SK-N-SH treated with all-trans-retinoic acid at 6 μM for 48 hours (cell line): ENCODE data around the gene TMEM114.

Experiments used
- ATAC-seq: fragments of 200-7000 bp; cut with Tn5 transposase; 3 replicates; pipeline ENCODE4 v1.9.1; 2020; ENCODE audit warnings: mild to moderate bottlenecking, moderate library complexity
- ARNTL ChIP-seq: fragments of 450-650 bp; formaldehyde crosslinking; IDR thresholded peaks from 2 replicates; pipeline ENCODE4 v1.5.0; 2020; ENCODE audit warnings: low read depth, mild to moderate bottlenecking, moderate library complexity, borderline replicate concordance
- BACH2 ChIP-seq: fragments of 250-450 bp; sonication (Bioruptor Pico); IDR thresholded peaks from 2 replicates; pipeline ENCODE4 v1.9.0; 2021; ENCODE audit warnings: mild to moderate bottlenecking, borderline replicate concordance
- CSDC2 ChIP-seq: fragments of 250-450 bp; sonication (Bioruptor Pico); IDR thresholded peaks from 2 replicates; pipeline ENCODE4 v1.5.0; 2020; ENCODE audit warnings: mild to moderate bottlenecking, moderate library complexity
- ESRRG ChIP-seq: fragments of 250-450 bp; sonication (Bioruptor Pico); IDR thresholded peaks from 2 replicates; pipeline ENCODE4 v1.6.1; 2021; ENCODE audit warnings: mild to moderate bottlenecking
- GLIS3 ChIP-seq: fragments of 250-450 bp; sonication (Bioruptor Pico); IDR thresholded peaks from 2 replicates; pipeline ENCODE4 v1.5.0; 2020; ENCODE audit warnings: mild to moderate bottlenecking, moderate library complexity
- ISL1 ChIP-seq: fragments of 250-450 bp; sonication (Bioruptor Pico); IDR thresholded peaks from 2 replicates; pipeline ENCODE4 v2.1.2; 2022; ENCODE audit warnings: mild to moderate bottlenecking, moderate library complexity
- OSR1 ChIP-seq: fragments of 250-450 bp; sonication (Bioruptor Pico); IDR thresholded peaks from 2 replicates; pipeline ENCODE4 v1.8.0; 2022; ENCODE audit warnings: moderate library complexity, mild to moderate bottlenecking, inconsistent platforms
- PPARA ChIP-seq: fragments of 250-450 bp; sonication (Bioruptor Pico); IDR thresholded peaks from 2 replicates; pipeline ENCODE4 v1.5.0; 2020; ENCODE audit warnings: mild to moderate bottlenecking, borderline replicate concordance
- RARB ChIP-seq: fragments of 250-450 bp; sonication (Bioruptor Pico); IDR thresholded peaks from 2 replicates; pipeline ENCODE4 v1.8.0; 2021; ENCODE audit warnings: mild to moderate bottlenecking, moderate library complexity
- TCF4 ChIP-seq: fragments of 250-450 bp; sonication (Bioruptor Pico); IDR thresholded peaks from 2 replicates; pipeline ENCODE4 v1.8.0; 2021; ENCODE audit warnings: mild to moderate bottlenecking, moderate library complexity, borderline replicate concordance
- TOX ChIP-seq: fragments of 250-450 bp; sonication (Bioruptor Pico); IDR thresholded peaks from 2 replicates; pipeline ENCODE4 v1.8.0; 2021; ENCODE audit warnings: mild to moderate bottlenecking, moderate library complexity, borderline replicate concordance
- ZC3H10 ChIP-seq: fragments of 250-450 bp; sonication (Bioruptor Pico); IDR thresholded peaks from 2 replicates; pipeline ENCODE4 v1.5.1; 2021; ENCODE audit warnings: mild to moderate bottlenecking, moderate library complexity
- ZFP3 ChIP-seq: fragments of 250-450 bp; sonication (Bioruptor Pico); IDR thresholded peaks from 2 replicates; pipeline ENCODE4 v1.5.0; 2020; ENCODE audit warnings: mild to moderate bottlenecking, moderate library complexity
- ZFP30 ChIP-seq: fragments of 450-650 bp; formaldehyde crosslinking; IDR thresholded peaks from 2 replicates; pipeline ENCODE4 v1.5.0; 2022; ENCODE audit warnings: mild to moderate bottlenecking, moderate library complexity
- ZNF565 ChIP-seq: fragments of 450-650 bp; formaldehyde crosslinking; conservative IDR thresholded peaks from 2 replicates; pipeline ENCODE4 v1.5.0; 2020; ENCODE audit warnings: low read depth, mild to moderate bottlenecking, moderate library complexity
- ZNF70 ChIP-seq: fragments of 450-650 bp; formaldehyde crosslinking; IDR thresholded peaks from 2 replicates; pipeline ENCODE4 v1.5.0; 2020; ENCODE audit warnings: mild to moderate bottlenecking, moderate library complexity
- ZNF8 ChIP-seq: fragments of 450-650 bp; formaldehyde crosslinking; IDR thresholded peaks from 2 replicates; pipeline ENCODE4 v1.5.0; 2020; ENCODE audit warnings: mild to moderate bottlenecking, moderate library complexity
- TF ChIP-seq, protein P1 (sequence below): fragments of 250-450 bp; sonication (Bioruptor Pico); IDR thresholded peaks from 2 replicates; pipeline ENCODE4 v1.8.0; 2021; ENCODE audit warnings: low read depth, mild to moderate bottlenecking, moderate library complexity, borderline replicate concordance
- TF ChIP-seq, protein P2 (sequence below): fragments of 250-450 bp; sonication (Bioruptor Pico); IDR thresholded peaks from 2 replicates; pipeline ENCODE4 v1.5.1; 2021; ENCODE audit warnings: mild to moderate bottlenecking, moderate library complexity
- TF ChIP-seq, protein P3 (sequence below): fragments of 250-450 bp; sonication (Bioruptor Pico); IDR thresholded peaks from 2 replicates; pipeline ENCODE4 v1.5.1; 2020; ENCODE audit warnings: low read depth, mild to moderate bottlenecking, moderate library complexity
- TF ChIP-seq, protein P4 (sequence below): fragments of 250-450 bp; sonication (Bioruptor Pico); IDR thresholded peaks from 2 replicates; pipeline ENCODE4 v1.8.0; 2020; ENCODE audit warnings: mild to moderate bottlenecking, moderate library complexity, borderline replicate concordance
- TF ChIP-seq, protein P5 (sequence below): fragments of 250-450 bp; sonication (Bioruptor Pico); IDR thresholded peaks from 2 replicates; pipeline ENCODE4 v1.5.0; 2020; ENCODE audit warnings: mild to moderate bottlenecking, moderate library complexity

The TMEM114 gene

DNA sequence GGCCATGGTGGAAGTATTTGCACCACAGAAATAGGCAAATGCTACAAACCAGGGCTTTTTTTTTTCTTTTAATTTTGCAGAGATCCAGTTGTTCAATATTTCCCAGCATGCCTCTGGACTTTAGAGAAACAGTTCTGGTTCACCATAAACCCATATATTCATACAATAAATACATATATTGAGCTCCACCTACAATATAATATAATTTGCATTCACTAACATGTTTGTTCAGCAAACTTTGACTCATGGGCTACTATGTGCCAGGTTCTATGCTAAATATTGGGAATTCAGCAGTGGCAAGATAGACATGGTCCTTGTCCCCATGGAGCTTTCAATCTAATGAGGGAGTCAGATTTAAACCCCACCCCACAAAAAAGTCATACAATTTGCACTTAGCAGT, 3.2 kb downstream of the TMEM114 start:
- ATAC-seq = no peak
- no peak for TF ChIP-seq ZNF8 (CRISPR knock-in tag)
- no peak for TF ChIP-seq TOX (CRISPR knock-in tag)
- TF ChIP-seq PPARA (CRISPR knock-in tag) = no peak
- TF ChIP-seq, protein P1, sequence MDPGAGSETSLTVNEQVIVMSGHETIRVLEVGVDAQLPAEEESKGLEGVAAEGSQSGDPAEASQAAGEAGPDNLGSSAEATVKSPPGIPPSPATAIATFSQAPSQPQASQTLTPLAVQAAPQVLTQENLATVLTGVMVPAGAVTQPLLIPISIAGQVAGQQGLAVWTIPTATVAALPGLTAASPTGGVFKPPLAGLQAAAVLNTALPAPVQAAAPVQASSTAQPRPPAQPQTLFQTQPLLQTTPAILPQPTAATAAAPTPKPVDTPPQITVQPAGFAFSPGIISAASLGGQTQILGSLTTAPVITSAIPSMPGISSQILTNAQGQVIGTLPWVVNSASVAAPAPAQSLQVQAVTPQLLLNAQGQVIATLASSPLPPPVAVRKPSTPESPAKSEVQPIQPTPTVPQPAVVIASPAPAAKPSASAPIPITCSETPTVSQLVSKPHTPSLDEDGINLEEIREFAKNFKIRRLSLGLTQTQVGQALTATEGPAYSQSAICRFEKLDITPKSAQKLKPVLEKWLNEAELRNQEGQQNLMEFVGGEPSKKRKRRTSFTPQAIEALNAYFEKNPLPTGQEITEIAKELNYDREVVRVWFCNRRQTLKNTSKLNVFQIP = no peak
- TF ChIP-seq TCF4 (CRISPR knock-in tag) = no peak
- no peak for TF ChIP-seq CSDC2
- no peak for TF ChIP-seq ISL1 (CRISPR knock-in tag)
- TF ChIP-seq, protein P2, sequence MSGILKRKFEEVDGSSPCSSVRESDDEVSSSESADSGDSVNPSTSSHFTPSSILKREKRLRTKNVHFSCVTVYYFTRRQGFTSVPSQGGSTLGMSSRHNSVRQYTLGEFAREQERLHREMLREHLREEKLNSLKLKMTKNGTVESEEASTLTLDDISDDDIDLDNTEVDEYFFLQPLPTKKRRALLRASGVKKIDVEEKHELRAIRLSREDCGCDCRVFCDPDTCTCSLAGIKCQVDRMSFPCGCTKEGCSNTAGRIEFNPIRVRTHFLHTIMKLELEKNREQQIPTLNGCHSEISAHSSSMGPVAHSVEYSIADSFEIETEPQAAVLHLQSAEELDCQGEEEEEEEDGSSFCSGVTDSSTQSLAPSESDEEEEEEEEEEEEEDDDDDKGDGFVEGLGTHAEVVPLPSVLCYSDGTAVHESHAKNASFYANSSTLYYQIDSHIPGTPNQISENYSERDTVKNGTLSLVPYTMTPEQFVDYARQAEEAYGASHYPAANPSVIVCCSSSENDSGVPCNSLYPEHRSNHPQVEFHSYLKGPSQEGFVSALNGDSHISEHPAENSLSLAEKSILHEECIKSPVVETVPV (CRISPR knock-in tag) = no peak
- TF ChIP-seq GLIS3 = no peak
- TF ChIP-seq ARNTL (CRISPR knock-in tag) = no peak
- TF ChIP-seq ZFP30 (CRISPR knock-in tag) = no peak
- TF ChIP-seq OSR1 (CRISPR knock-in tag) = no peak
- TF ChIP-seq ZC3H10 = no peak
- TF ChIP-seq ZFP3 (CRISPR knock-in tag) = no peak
- TF ChIP-seq, protein P3, sequence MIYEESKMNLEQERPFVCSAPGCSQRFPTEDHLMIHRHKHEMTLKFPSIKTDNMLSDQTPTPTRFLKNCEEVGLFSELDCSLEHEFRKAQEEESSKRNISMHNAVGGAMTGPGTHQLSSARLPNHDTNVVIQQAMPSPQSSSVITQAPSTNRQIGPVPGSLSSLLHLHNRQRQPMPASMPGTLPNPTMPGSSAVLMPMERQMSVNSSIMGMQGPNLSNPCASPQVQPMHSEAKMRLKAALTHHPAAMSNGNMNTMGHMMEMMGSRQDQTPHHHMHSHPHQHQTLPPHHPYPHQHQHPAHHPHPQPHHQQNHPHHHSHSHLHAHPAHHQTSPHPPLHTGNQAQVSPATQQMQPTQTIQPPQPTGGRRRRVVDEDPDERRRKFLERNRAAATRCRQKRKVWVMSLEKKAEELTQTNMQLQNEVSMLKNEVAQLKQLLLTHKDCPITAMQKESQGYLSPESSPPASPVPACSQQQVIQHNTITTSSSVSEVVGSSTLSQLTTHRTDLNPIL (CRISPR knock-in tag) = no peak
- TF ChIP-seq RARB (CRISPR knock-in tag) = no peak
- TF ChIP-seq, protein P4, sequence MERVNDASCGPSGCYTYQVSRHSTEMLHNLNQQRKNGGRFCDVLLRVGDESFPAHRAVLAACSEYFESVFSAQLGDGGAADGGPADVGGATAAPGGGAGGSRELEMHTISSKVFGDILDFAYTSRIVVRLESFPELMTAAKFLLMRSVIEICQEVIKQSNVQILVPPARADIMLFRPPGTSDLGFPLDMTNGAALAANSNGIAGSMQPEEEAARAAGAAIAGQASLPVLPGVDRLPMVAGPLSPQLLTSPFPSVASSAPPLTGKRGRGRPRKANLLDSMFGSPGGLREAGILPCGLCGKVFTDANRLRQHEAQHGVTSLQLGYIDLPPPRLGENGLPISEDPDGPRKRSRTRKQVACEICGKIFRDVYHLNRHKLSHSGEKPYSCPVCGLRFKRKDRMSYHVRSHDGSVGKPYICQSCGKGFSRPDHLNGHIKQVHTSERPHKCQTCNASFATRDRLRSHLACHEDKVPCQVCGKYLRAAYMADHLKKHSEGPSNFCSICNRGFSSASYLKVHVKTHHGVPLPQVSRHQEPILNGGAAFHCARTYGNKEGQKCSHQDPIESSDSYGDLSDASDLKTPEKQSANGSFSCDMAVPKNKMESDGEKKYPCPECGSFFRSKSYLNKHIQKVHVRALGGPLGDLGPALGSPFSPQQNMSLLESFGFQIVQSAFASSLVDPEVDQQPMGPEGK = no peak

DNA sequence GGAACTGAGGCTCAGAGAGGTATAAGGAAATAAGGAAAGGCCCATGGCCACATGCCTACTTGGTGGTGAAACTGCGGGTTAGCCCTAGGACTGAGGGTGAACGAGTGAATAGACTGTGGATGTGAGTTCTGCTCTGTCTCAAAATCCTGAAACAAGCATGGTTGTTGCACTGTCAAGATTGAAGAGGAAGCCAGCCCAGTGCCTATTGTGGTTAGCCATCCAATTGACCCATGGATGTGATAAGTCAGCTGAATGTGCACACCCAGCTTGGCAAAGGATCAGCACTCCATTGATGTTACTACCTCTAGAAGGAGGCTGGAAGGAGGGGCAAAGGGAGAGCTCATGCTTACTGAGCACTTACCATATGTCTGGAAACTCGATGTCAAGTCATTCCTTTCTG, 4.5 kb downstream of the TMEM114 start:
- ATAC-seq = no peak
- no peak for TF ChIP-seq ISL1 (CRISPR knock-in tag)
- TF ChIP-seq ZNF565 (CRISPR knock-in tag) = no peak
- no peak for TF ChIP-seq TCF4 (CRISPR knock-in tag)
- no peak for TF ChIP-seq ZNF70 (CRISPR knock-in tag)
- TF ChIP-seq ZNF8 (CRISPR knock-in tag) = no peak
- no peak for TF ChIP-seq CSDC2
- TF ChIP-seq, protein P3 (CRISPR knock-in tag) = no peak

DNA sequence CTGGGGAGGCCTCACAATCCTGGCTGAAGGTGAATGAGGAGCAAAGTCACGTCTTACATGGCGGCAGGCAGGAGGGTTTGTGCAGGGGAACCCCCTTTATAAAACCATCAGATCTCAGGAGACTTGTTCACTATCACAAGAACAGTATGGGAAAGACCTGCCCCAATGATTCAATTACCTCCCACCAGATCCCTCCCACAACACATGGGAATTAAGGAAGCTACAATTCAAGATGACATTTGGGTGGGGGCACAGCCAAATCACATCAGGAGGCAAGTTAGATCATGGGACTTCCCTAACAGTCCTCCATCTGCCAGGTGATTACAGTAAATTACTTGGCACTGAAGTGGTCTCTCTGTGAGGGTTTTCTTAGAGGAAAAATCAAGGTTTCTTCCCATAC, 5.3 kb downstream of the TMEM114 start:
- TF ChIP-seq, protein P2 (CRISPR knock-in tag) = no peak
- TF ChIP-seq CSDC2 (no peak), ZC3H10 (no peak), BACH2 (CRISPR knock-in tag) (no peak), PPARA (CRISPR knock-in tag) (no peak), ZFP3 (CRISPR knock-in tag) (no peak), ZNF565 (CRISPR knock-in tag) (no peak), RARB (CRISPR knock-in tag) (no peak), GLIS3 (no peak), TOX (CRISPR knock-in tag) (no peak), ESRRG (CRISPR knock-in tag) (no peak), ZFP30 (CRISPR knock-in tag) (no peak), ZNF70 (CRISPR knock-in tag) (no peak)
- TF ChIP-seq, protein P5, sequence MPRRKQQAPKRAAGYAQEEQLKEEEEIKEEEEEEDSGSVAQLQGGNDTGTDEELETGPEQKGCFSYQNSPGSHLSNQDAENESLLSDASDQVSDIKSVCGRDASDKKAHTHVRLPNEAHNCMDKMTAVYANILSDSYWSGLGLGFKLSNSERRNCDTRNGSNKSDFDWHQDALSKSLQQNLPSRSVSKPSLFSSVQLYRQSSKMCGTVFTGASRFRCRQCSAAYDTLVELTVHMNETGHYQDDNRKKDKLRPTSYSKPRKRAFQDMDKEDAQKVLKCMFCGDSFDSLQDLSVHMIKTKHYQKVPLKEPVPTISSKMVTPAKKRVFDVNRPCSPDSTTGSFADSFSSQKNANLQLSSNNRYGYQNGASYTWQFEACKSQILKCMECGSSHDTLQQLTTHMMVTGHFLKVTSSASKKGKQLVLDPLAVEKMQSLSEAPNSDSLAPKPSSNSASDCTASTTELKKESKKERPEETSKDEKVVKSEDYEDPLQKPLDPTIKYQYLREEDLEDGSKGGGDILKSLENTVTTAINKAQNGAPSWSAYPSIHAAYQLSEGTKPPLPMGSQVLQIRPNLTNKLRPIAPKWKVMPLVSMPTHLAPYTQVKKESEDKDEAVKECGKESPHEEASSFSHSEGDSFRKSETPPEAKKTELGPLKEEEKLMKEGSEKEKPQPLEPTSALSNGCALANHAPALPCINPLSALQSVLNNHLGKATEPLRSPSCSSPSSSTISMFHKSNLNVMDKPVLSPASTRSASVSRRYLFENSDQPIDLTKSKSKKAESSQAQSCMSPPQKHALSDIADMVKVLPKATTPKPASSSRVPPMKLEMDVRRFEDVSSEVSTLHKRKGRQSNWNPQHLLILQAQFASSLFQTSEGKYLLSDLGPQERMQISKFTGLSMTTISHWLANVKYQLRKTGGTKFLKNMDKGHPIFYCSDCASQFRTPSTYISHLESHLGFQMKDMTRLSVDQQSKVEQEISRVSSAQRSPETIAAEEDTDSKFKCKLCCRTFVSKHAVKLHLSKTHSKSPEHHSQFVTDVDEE (CRISPR knock-in tag) = no peak
- TF ChIP-seq, protein P4 = no peak
- TF ChIP-seq, all 23 proteins: peak for 0
- no peak for ATAC-seq
